K562 (cell line): ENCODE results near the gene GPR68. TPM values are rescaled to one million over a fixed set of nuclear protein-coding genes. Genes with fewer than 3 reads are reported as not detected.

Experiments
- ASH1L ChIP-seq: fragments of 450-650 bp; IDR thresholded peaks from 2 replicates; pipeline ENCODE4 v1.6.1; 2018; ENCODE audit warnings: borderline replicate concordance, mild to moderate bottlenecking, low read depth; ENCODE audit not compliant: partially characterized antibody
- CHD1 ChIP-seq: fragments of 200-600 bp; sonication (generic); IDR thresholded peaks from one replicate; pipeline ENCODE4 v1.6.1; 2012; ENCODE audit warnings: mild to moderate bottlenecking, moderate library complexity, low read length, inconsistent platforms
- CTBP1 ChIP-seq: fragments of 450-650 bp; IDR thresholded peaks from 2 replicates; pipeline ENCODE4 v1.6.1; 2016; ENCODE audit warnings: borderline replicate concordance
- EHMT2 ChIP-seq: fragments of 450-650 bp; IDR thresholded peaks from 2 replicates; pipeline ENCODE4 v1.6.1; 2018; ENCODE audit warnings: antibody characterized with exemption
- HDGF ChIP-seq: fragments of 450-650 bp; IDR thresholded peaks from 2 replicates; pipeline ENCODE4 v1.6.1; 2016
- HINFP ChIP-seq: fragments of 450-650 bp; conservative IDR thresholded peaks from 2 replicates; pipeline ENCODE4 v1.6.1; 2016; ENCODE audit warnings: missing genetic modification characterization, low read depth, mild to moderate bottlenecking, control low read depth, missing compliant biosample characterization
- MAX ChIP-seq: sonication (generic); formaldehyde crosslinking; IDR thresholded peaks from 2 replicates; pipeline ENCODE4 v1.9.0; 2022; ENCODE audit warnings: mild to moderate bottlenecking, missing genetic modification reagents
- MCM2 ChIP-seq: fragments of 450-650 bp; IDR thresholded peaks from 2 replicates; pipeline ENCODE4 v1.6.1; 2017; ENCODE audit warnings: low read depth, mild to moderate bottlenecking
- MEIS2 ChIP-seq: fragments of 450-650 bp; IDR thresholded peaks from 2 replicates; pipeline ENCODE4 v1.6.1; 2014; ENCODE audit warnings: mild to moderate bottlenecking; ENCODE audit not compliant: partially characterized antibody
- NR2C2 ChIP-seq, 2 experiments: fragments of 200-800 bp in 1 of 2; sonication (Bioruptor generic) in 1 of 2; sonication (generic) in 1 of 2; formaldehyde crosslinking in 1 of 2; IDR thresholded peaks; 2 replicates each; pipeline versions ENCODE4 v1.6.1 to v1.8.0; 2016 to 2022; ENCODE audit warnings: mild to moderate bottlenecking in 1 of 2, missing compliant biosample characterization in 1 of 2, missing genetic modification characterization in 1 of 2, missing genetic modification reagents in 1 of 2
- SMARCA5 ChIP-seq: fragments of 450-650 bp; IDR thresholded peaks from 2 replicates; pipeline ENCODE4 v1.6.1; 2016
- XRCC5 ChIP-seq: fragments of 200-400 bp; formaldehyde crosslinking; IDR thresholded peaks from 2 replicates; pipeline ENCODE4 v1.6.1; 2017; ENCODE audit warnings: low read depth, mild to moderate bottlenecking, low read length
- ZC3H4 ChIP-seq: sonication (generic); formaldehyde crosslinking; IDR thresholded peaks from 2 replicates; pipeline ENCODE4 v1.9.0; 2021; ENCODE audit warnings: missing genetic modification reagents, borderline replicate concordance
- ZFP36 ChIP-seq: fragments of 150-350 bp; IDR thresholded peaks from 2 replicates; pipeline ENCODE4 v1.6.1; 2018; ENCODE audit warnings: low read length, low read depth; ENCODE audit not compliant: partially characterized antibody
- ZNF311 ChIP-seq: fragments of 250-450 bp; sonication (Bioruptor Pico); IDR thresholded peaks from 2 replicates; pipeline ENCODE4 v1.4.0; 2020; ENCODE audit warnings: mild to moderate bottlenecking, moderate library complexity
- ZNF318 ChIP-seq, 2 experiments: fragments of 450-650 bp; IDR thresholded peaks; 2 replicates each; pipeline ENCODE4 v1.6.1; 2016; ENCODE audit warnings: mild to moderate bottlenecking in 2 of 2, borderline replicate concordance in 1 of 2, low read depth in 1 of 2, moderate library complexity in 1 of 2
- ZNF395 ChIP-seq: fragments of 200-800 bp; sonication (Bioruptor generic); IDR thresholded peaks from 2 replicates; pipeline ENCODE4 v1.6.1; 2017; ENCODE audit warnings: missing genetic modification characterization, missing compliant biosample characterization
- ZNF77 ChIP-seq: fragments of 250-450 bp; sonication (Bioruptor Pico); IDR thresholded peaks from 2 replicates; pipeline ENCODE4 v1.5.0; 2020
- ZNF778 ChIP-seq: fragments of 450-650 bp; formaldehyde crosslinking; IDR thresholded peaks from 2 replicates; pipeline ENCODE4 v1.4.0; 2020; ENCODE audit warnings: mild to moderate bottlenecking, moderate library complexity
- polyA plus RNA-seq, 8 experiments: library from polyadenylated mRNA; depleted of rRNA in 4 of 8; stranded (reverse) in 5 of 8; unstranded in 3 of 8; fragments of >200 nt; fragmentation: Nextera tagmentation in 2 of 8; fragmentation: Illumina TruSeq in 1 of 8; extraction: Ambion mirVana in 2 of 8; extraction: Trizol in 1 of 8; gene quantifications; 2 replicates each; pipeline versions ENCODE4 v1.2.1 to v1.2.3, GENCODE V29; 2011 to 2014; ENCODE audit warnings: inconsistent platforms in 1 of 8, missing spikeins in 1 of 8
- total RNA-seq, 7 experiments: library from RNA; depleted of rRNA in 6 of 7; stranded (reverse); fragments of >200 nt in 6 of 7; fragmentation: Illumina TruSeq in 2 of 7; extraction: Trizol in 2 of 7; gene quantifications; 2 replicates each; pipeline versions ENCODE4 v1.2.1 to v1.2.3, GENCODE V29; 2011 to 2021; ENCODE audit warnings: low replicate concordance in 1 of 7

Gene GPR68
- total and polyA plus RNA-seq, 9 of the 15 experiments (the other 6 are each of a cell fraction or from before 2014, with no cell fraction given): 0.41 to 9.4 (median 3.7) TPM

DNA sequence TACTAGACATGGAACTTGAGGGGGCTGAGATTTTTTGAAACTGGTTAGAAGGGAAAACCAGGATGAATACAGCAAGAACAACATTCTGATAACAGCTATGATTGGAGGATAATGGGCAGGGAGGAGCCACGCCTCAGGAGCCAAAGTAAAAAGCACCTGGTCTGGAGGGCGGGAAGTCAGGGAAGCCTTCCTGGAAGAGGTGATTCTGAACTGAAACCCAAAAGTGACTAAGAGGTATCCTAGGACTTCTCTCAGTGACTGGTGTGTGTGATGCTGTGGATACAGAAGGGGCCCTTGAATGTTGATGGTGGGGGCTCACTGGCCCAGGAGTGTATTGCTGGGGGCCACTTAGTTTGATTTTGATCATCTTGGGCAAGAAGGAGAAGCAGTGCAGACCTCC, 18.8 kb upstream of the GPR68 start (continued):
- TF ChIP-seq ZNF318 (IDR thresholded peaks at IDR 0.05; ENCODE audit: borderline replicate concordance in 1 of 2, low read depth in 1 of 2) (no peak), CTBP1 (no peak), HDGF (no peak), SMARCA5 (peak; percentile 82; the same call in 1 of the 2 replicates), ZNF311 (CRISPR knock-in tag) (no peak), XRCC5 (no peak), ZC3H4 (CRISPR knock-in tag) (no peak), MEIS2 (no peak), HINFP (tag) (no peak), ASH1L (no peak), ZNF778 (CRISPR knock-in tag) (no peak), CHD1 (no peak), ZFP36 (peak; percentile 99), EHMT2 (no peak), MAX (CRISPR knock-in tag) (no peak), MCM2 (no peak), NR2C2 (CRISPR knock-in tag; IDR thresholded peaks at IDR 0.05) (no peak), NR2C2 (tag; IDR thresholded peaks at IDR 0.05) (no peak), ZNF395 (no peak), ZNF77 (no peak)
